ENCODE data around the gene FAM131B. TPM values are rescaled to one million over a fixed set of nuclear protein-coding genes. Genes with fewer than 3 reads are reported as not detected.
A peak's percentile ranks its signal among the peaks of the same experiment; 100 is the strongest.

Gene FAM131B
- total RNA-seq, 1 donor from 2014 or later = 17.0 TPM

DNA sequence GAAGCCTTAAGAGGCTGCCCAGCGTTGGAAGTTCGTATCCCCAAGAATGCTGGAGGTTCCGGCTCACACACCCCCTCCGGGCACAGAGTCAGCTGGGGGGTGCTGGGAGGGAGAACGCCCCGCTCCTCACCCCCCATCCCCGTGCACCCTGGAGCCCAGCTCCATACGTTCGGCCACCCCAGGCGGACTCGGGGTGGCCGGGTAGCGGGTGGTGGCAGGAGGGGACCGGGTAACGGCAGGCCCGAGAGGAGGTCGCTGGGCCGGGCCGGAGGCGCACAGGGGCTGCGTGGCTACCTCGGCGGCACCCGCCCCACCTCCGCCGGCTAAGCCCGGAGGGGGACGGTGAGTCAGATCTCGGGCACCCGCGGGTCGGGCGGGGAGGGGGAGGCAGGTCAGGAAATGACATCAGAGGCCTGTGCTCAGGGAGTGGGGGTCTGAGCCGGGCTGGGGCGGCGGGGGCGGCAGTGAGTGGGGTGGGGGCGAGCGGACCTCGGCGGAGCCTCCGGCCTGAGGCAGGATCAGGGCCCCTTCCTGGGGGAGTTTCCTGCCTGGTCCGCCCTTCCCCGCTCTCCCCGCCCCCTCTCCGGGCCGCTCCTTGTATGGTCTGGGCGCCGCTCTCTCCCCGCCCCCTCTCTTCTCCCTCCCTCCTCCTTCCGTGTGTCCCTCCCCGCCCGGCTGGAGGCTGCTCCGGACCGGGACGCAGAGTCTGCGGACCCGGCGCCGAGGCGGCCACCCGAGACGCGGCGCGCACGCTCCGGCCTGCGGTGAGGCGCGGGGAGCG is 18.3 kb upstream of the FAM131B start, which contains the start of gene ZYX:
TSS of gene ZYX (plus strand) at position 700 of the 781 bp plus-strand sequence. CDS start 227 bp downstream, outside the sequence.
- H3K27ac Mint-ChIP-seq (ENCODE audit: unreplicated experiment) = peak within 1 kb of the TSS; percentile 82
- H3K36me3 Mint-ChIP-seq (ENCODE audit: unreplicated experiment) = peaks cover 5% of the 10 kb centered on the region
- DNase-seq (ENCODE audit: extremely low spot score, unreplicated experiment) = peak; percentile 97
- TF ChIP-seq CTCF (IDR thresholded peaks at IDR 0.05) = no peak
- H3K27me3 Mint-ChIP-seq (ENCODE audit: unreplicated experiment) = no peaks in the 10 kb centered on the region
- H3K4me3 Mint-ChIP-seq (ENCODE audit: unreplicated experiment) = peak within 1 kb of the TSS; percentile 77
- no peaks in the 10 kb centered on the region for H3K9me3 Mint-ChIP-seq (ENCODE audit: unreplicated experiment)
- peaks cover 22% of the 10 kb centered on the region for H3K4me1 Mint-ChIP-seq (ENCODE audit: unreplicated experiment)

DNA sequence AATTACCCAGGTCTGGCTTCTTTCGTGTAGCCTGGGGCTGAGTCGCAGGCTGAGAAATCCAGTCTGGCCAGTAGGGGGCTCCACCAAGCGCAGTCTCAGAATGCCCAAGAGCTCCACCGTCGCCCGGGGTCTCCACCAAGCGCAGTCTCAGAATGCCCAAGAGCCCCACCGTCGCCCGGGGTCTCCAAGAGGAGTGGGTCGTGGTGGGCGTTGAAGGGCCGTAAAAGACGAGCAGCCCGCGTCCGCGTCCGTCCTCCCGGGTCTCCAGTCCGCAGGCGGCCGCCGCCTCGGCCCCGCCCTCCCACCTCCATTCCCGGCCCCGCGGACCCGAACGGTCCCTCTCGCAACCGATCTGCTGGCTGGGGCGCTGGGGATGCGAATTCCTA is 17.7 kb upstream of the FAM131B start:
- H3K36me3 Mint-ChIP-seq (ENCODE audit: unreplicated experiment) = peaks cover 5% of the 10 kb centered on the region
- DNase-seq (ENCODE audit: extremely low spot score, unreplicated experiment) = peak; percentile 95
- peak overlapping the region; percentile 77 for H3K4me3 Mint-ChIP-seq (ENCODE audit: unreplicated experiment)
- H3K9me3 Mint-ChIP-seq (ENCODE audit: unreplicated experiment) = no peaks in the 10 kb centered on the region
- peaks cover 23% of the 10 kb centered on the region for H3K4me1 Mint-ChIP-seq (ENCODE audit: unreplicated experiment)
- peak; percentile 89 for TF ChIP-seq CTCF (IDR thresholded peaks at IDR 0.05)
- peak overlapping the region; percentile 82 for H3K27ac Mint-ChIP-seq (ENCODE audit: unreplicated experiment)
- no peaks in the 10 kb centered on the region for H3K27me3 Mint-ChIP-seq (ENCODE audit: unreplicated experiment)

GRCh38 chr7:143379611-143380259 is 17.2 kb upstream of the FAM131B start:
- Mint-ChIP-seq H3K27me3 (ENCODE audit: unreplicated experiment) (no peaks in the 10 kb centered on the region), H3K36me3 (ENCODE audit: unreplicated experiment) (peaks cover 5% of the 10 kb centered on the region), H3K9me3 (ENCODE audit: unreplicated experiment) (no peaks in the 10 kb centered on the region), H3K4me3 (ENCODE audit: unreplicated experiment) (peak overlapping the region; percentile 77), H3K27ac (ENCODE audit: unreplicated experiment) (peak overlapping the region; percentile 82), H3K4me1 (ENCODE audit: unreplicated experiment) (peaks cover 23% of the 10 kb centered on the region)
- no peak for DNase-seq (ENCODE audit: extremely low spot score, unreplicated experiment)
- TF ChIP-seq CTCF (IDR thresholded peaks at IDR 0.05) = no peak

- H3K36me3 Mint-ChIP-seq (ENCODE audit: unreplicated experiment) = no peaks in the 10 kb centered on the region
Observed at GRCh38 chr7:143376396-143376795, 13.9 kb upstream of the FAM131B start.

More at GRCh38 chr7:143376396-143376795, 13.9 kb upstream of the FAM131B start:
- no peak overlapping the region for H3K4me3 Mint-ChIP-seq (ENCODE audit: unreplicated experiment)
- DNase-seq (ENCODE audit: extremely low spot score, unreplicated experiment) = no peak
- no peak overlapping the region for H3K27ac Mint-ChIP-seq (ENCODE audit: unreplicated experiment)
- peaks cover 33% of the 10 kb centered on the region for H3K4me1 Mint-ChIP-seq (ENCODE audit: unreplicated experiment)
- TF ChIP-seq CTCF (IDR thresholded peaks at IDR 0.05) = no peak
- no peaks in the 10 kb centered on the region for H3K27me3 Mint-ChIP-seq (ENCODE audit: unreplicated experiment)
- H3K9me3 Mint-ChIP-seq (ENCODE audit: unreplicated experiment) = no peaks in the 10 kb centered on the region

Measured in osteocyte (in vitro differentiated cells).